Measurements from ENCODE around the gene ATP10B. TPM values are rescaled to one million over a fixed set of nuclear protein-coding genes. Genes with fewer than 3 reads are reported as not detected.

Gene ATP10B
- total and polyA plus RNA-seq, 10 of the 15 experiments (the other 5 are each of a cell fraction or from before 2014, with no cell fraction given): not detected

GRCh38 chr5:160525471-160526261, 326.3 kb downstream of the ATP10B start (continued):
- TF ChIP-seq ZNF687 (IDR thresholded peaks at IDR 0.05) (no peak), NBN (IDR thresholded peaks at IDR 0.05) (no peak), MTA2 (IDR thresholded peaks at IDR 0.05; ENCODE audit: low read depth) (no peak), ZBTB40 (IDR thresholded peaks at IDR 0.05; ENCODE audit: borderline replicate concordance) (no peak), CREB1 (IDR thresholded peaks at IDR 0.05; ENCODE audit: low read depth) (no peak)

All from GM12878 (cell line).